Caco-2 (cell line): ENCODE results near the gene CD244. TPM values are rescaled to one million over a fixed set of nuclear protein-coding genes. Genes with fewer than 3 reads are reported as not detected.

Experiments used
- BruUV-seq: library from RNA; stranded (reverse); fragments of 400-500 nt; replicated peaks from 2 replicates; lab custom pipeline; 2021; lab: Mats Ljungman, UMichigan
- CTCF ChIA-PET: fragments of 300-600 bp; sonication (Branson Sonifier 250); formaldehyde crosslinking; loops from one replicate; lab custom pipeline; 2022; ENCODE audit warnings: antibody characterized with exemption; lab: Charles Lee
- POLR2A ChIA-PET: fragments of 300-600 bp; sonication (Branson Sonifier 250); formaldehyde crosslinking; loops from one replicate; lab custom pipeline; 2022; ENCODE audit warnings: antibody characterized with exemption; lab: Charles Lee
- DNase-seq, 2 experiments: peaks; one replicate each; pipeline versions ENCODE4 v3.0.0 to v3.0.0-alpha.2; 2020 to 2022
- H3K27me3 ChIP-seq: replicated peaks from 2 replicates; pipeline ENCODE4 v1.6.0; 2011; ENCODE audit warnings: low read length; ENCODE audit not compliant: control insufficient read depth, insufficient read depth
- H3K36me3 ChIP-seq: 2 replicates; pipeline ENCODE4 v1.5.1; 2011; ENCODE audit warnings: low read length; ENCODE audit not compliant: control insufficient read depth, insufficient read depth
- H3K4me1 ChIP-seq: fragments of 250-450 bp; sonication (Bioruptor Pico); 2 replicates; pipeline ENCODE4 v1.5.1; 2020; ENCODE audit warnings: mild to moderate bottlenecking
- H3K4me3 ChIP-seq: 2 replicates; pipeline ENCODE4 v1.5.1; 2011; ENCODE audit warnings: low read depth, mild to moderate bottlenecking, control low read depth, low read length
- H3K9me3 ChIP-seq: fragments of 250-450 bp; sonication (Bioruptor Pico); 2 replicates; pipeline ENCODE4 v1.5.1; 2020; ENCODE audit warnings: mild to moderate bottlenecking, moderate library complexity
- H3K27ac Mint-ChIP-seq: one replicate; pipeline ENCODE4 v1.8.0; 2022; ENCODE audit warnings: mixed read lengths; ENCODE audit not compliant: unreplicated experiment
- H3K27me3 Mint-ChIP-seq: one replicate; pipeline ENCODE4 v1.8.0; 2022; ENCODE audit warnings: mixed read lengths; ENCODE audit not compliant: insufficient read depth, unreplicated experiment
- H3K36me3 Mint-ChIP-seq: one replicate; pipeline ENCODE4 v1.8.0; 2022; ENCODE audit warnings: mild to moderate bottlenecking, mixed read lengths; ENCODE audit not compliant: insufficient read depth, unreplicated experiment
- H3K4me1 Mint-ChIP-seq: one replicate; pipeline ENCODE4 v1.8.0; 2022; ENCODE audit warnings: low read depth, mixed read lengths; ENCODE audit not compliant: unreplicated experiment
- H3K4me3 Mint-ChIP-seq: one replicate; pipeline ENCODE4 v1.8.0; 2022; ENCODE audit warnings: mild to moderate bottlenecking, moderate library complexity, mixed read lengths; ENCODE audit not compliant: unreplicated experiment
- H3K9me3 Mint-ChIP-seq: one replicate; pipeline ENCODE4 v1.8.0; 2022; ENCODE audit warnings: mixed read lengths; ENCODE audit not compliant: unreplicated experiment
- intact Hi-C: fragments of 100-400 bp; cut with micrococcal nuclease; formaldehyde crosslinking; loops from one replicate; pipeline ENCODE4 v1.10.0; 2022; ENCODE audit not compliant: unreplicated experiment
- total RNA-seq: library from RNA; stranded (reverse); gene quantifications from 2 replicates; pipeline ENCODE4 v1.2.3, GENCODE V29; 2022
- TF ChIP-seq, protein P1 (sequence below), 2 experiments: fragments of 200-600 bp in 1 of 2; IDR thresholded peaks; 1 replicate in 1 of 2; 2 replicates in 1 of 2; pipeline versions ENCODE4 v1.5.1 to v1.8.0; 2011 to 2022; ENCODE audit warnings: antibody characterized with exemption in 1 of 2, control low read depth in 1 of 2, inconsistent platforms in 1 of 2, low read depth in 1 of 2, low read length in 1 of 2, mild to moderate bottlenecking in 1 of 2, moderate library complexity in 1 of 2; ENCODE audit not compliant: insufficient read depth in 1 of 2, severe bottlenecking in 1 of 2, unreplicated experiment in 1 of 2

The CD244 gene
- total RNA-seq, 1 experiment from 2014 or later: 0.11 TPM

GRCh38 chr1:160800142-160800541 lies 62.5 kb downstream of the CD244 start:
- no peak overlapping the region for H3K4me3 ChIP-seq
- H3K27me3 ChIP-seq: no peaks in the 10 kb centered on the region; the same call in 1 of the 2 replicates
- no peak overlapping the region for H3K27ac Mint-ChIP-seq
- no peaks in the 10 kb centered on the region for H3K4me1 Mint-ChIP-seq
- H3K27me3 Mint-ChIP-seq: no peaks in the 10 kb centered on the region
- intact Hi-C loops: no loop called here
- H3K36me3 Mint-ChIP-seq: no peaks in the 10 kb centered on the region
- no peak for DNase-seq
- H3K9me3 Mint-ChIP-seq: peaks cover 4% of the 10 kb centered on the region
- TF ChIP-seq, protein P1, sequence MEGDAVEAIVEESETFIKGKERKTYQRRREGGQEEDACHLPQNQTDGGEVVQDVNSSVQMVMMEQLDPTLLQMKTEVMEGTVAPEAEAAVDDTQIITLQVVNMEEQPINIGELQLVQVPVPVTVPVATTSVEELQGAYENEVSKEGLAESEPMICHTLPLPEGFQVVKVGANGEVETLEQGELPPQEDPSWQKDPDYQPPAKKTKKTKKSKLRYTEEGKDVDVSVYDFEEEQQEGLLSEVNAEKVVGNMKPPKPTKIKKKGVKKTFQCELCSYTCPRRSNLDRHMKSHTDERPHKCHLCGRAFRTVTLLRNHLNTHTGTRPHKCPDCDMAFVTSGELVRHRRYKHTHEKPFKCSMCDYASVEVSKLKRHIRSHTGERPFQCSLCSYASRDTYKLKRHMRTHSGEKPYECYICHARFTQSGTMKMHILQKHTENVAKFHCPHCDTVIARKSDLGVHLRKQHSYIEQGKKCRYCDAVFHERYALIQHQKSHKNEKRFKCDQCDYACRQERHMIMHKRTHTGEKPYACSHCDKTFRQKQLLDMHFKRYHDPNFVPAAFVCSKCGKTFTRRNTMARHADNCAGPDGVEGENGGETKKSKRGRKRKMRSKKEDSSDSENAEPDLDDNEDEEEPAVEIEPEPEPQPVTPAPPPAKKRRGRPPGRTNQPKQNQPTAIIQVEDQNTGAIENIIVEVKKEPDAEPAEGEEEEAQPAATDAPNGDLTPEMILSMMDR (IDR thresholded peaks at IDR 0.05; ENCODE audit: insufficient read depth in 1 of 2, low read depth in 1 of 2, low read length in 1 of 2, severe bottlenecking in 1 of 2, unreplicated experiment in 1 of 2): no peak
- CTCF ChIA-PET: no interaction called here
- H3K36me3 ChIP-seq: no peaks in the 10 kb centered on the region
- no TSS peak for BruUV-seq
- H3K4me3 Mint-ChIP-seq: no peak overlapping the region
- no peaks in the 10 kb centered on the region for H3K9me3 ChIP-seq
- POLR2A ChIA-PET: no interaction called here
- H3K4me1 ChIP-seq: no peaks in the 10 kb centered on the region

DNA sequence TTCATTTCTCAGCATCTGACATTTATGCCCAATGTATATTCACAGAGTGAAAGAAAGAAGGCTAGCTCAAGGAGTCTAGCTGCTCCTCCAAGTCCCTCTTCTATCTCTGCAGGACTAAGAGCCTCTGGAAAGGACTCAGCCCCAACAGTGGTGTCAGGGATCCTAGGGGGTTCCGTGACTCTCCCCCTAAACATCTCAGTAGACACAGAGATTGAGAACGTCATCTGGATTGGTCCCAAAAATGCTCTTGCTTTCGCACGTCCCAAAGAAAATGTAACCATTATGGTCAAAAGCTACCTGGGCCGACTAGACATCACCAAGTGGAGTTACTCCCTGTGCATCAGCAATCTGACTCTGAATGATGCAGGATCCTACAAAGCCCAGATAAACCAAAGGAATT lies 63.0 kb downstream of the CD244 start:
- Histone ChIP-seq H3K27me3 (no peaks in the 10 kb centered on the region; the same call in 1 of the 2 replicates), H3K36me3 (no peaks in the 10 kb centered on the region), H3K4me3 (no peak overlapping the region), H3K9me3 (no peaks in the 10 kb centered on the region), H3K4me1 (no peaks in the 10 kb centered on the region)
- no peak for DNase-seq
- no peaks in the 10 kb centered on the region for H3K27me3 Mint-ChIP-seq
- H3K9me3 Mint-ChIP-seq: no peaks in the 10 kb centered on the region
- CTCF ChIA-PET: no interaction called here
- TF ChIP-seq, protein P1 (IDR thresholded peaks at IDR 0.05; ENCODE audit: insufficient read depth in 1 of 2, low read depth in 1 of 2, low read length in 1 of 2, severe bottlenecking in 1 of 2, unreplicated experiment in 1 of 2): no peak
- intact Hi-C loops: no loop called here
- H3K27ac Mint-ChIP-seq: no peak overlapping the region
- H3K36me3 Mint-ChIP-seq: no peaks in the 10 kb centered on the region
- BruUV-seq: no TSS peak
- no peaks in the 10 kb centered on the region for H3K4me1 Mint-ChIP-seq
- H3K4me3 Mint-ChIP-seq: no peak overlapping the region
- POLR2A ChIA-PET: no interaction called here

DNA sequence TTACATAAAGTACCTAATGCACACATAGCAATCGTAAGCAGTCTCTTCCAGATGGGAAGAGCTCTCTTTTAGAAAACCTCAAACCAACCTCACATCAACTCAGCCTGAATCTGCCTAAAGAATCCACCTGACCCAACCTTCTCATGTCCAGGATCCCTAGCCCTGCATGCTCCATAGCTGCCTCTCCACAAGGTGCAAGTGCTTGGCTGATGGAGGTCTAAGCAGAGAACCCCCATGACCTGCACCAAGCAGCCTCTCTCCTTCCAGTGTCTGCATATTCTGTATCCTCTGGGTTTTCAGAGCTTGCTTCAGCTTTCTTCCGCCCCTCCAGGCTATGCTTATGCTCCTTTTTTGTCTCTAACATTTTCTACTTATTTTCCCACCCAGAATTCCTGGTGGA lies 64.2 kb downstream of the CD244 start:
- Histone ChIP-seq H3K27me3 (no peaks in the 10 kb centered on the region; the same call in 1 of the 2 replicates), H3K4me3 (no peak overlapping the region), H3K9me3 (no peaks in the 10 kb centered on the region), H3K4me1 (no peaks in the 10 kb centered on the region), H3K36me3 (no peaks in the 10 kb centered on the region)
- no peaks in the 10 kb centered on the region for H3K36me3 Mint-ChIP-seq
- no peaks in the 10 kb centered on the region for H3K27me3 Mint-ChIP-seq
- no TSS peak for BruUV-seq
- no peak overlapping the region for H3K4me3 Mint-ChIP-seq
- DNase-seq: no peak
- no peak overlapping the region for H3K27ac Mint-ChIP-seq
- no peaks in the 10 kb centered on the region for H3K4me1 Mint-ChIP-seq
- TF ChIP-seq, protein P1 (IDR thresholded peaks at IDR 0.05; ENCODE audit: insufficient read depth in 1 of 2, low read depth in 1 of 2, low read length in 1 of 2, severe bottlenecking in 1 of 2, unreplicated experiment in 1 of 2): no peak
- intact Hi-C loops: no loop called here
- no peaks in the 10 kb centered on the region for H3K9me3 Mint-ChIP-seq
- POLR2A ChIA-PET: no interaction called here
- CTCF ChIA-PET: no interaction called here
